Measurements from ENCODE around the gene GCKR.

GCKR gene

GRCh38 chr2:27509326-27509725, 12.7 kb downstream of the GCKR start:
- Histone ChIP-seq H3K36me3 (no peaks in the 10 kb centered on the region), H3K27me3 (ENCODE audit: insufficient read depth, low read depth, severe bottlenecking) (no peaks in the 10 kb centered on the region), H3K4me3 (ENCODE audit: low read depth, low read length) (no peak overlapping the region), H3K27ac (no peak overlapping the region), H3K9me3 (ENCODE audit: severe bottlenecking) (no peaks in the 10 kb centered on the region)
- DNase-seq, result no peak
- TF ChIP-seq CTCF (IDR thresholded peaks at IDR 0.05; ENCODE audit: low read depth, low read length), result no peak

- Histone ChIP-seq H3K36me3 (no peaks in the 10 kb centered on the region), H3K27ac (no peak overlapping the region), H3K4me3 (ENCODE audit: low read depth, low read length) (no peak overlapping the region), H3K9me3 (ENCODE audit: severe bottlenecking) (no peaks in the 10 kb centered on the region), H3K27me3 (ENCODE audit: insufficient read depth, low read depth, severe bottlenecking) (no peaks in the 10 kb centered on the region)
- no peak for TF ChIP-seq CTCF (IDR thresholded peaks at IDR 0.05; ENCODE audit: low read depth, low read length)
- DNase-seq, result no peak
These were observed 21.6 kb downstream of the GCKR start for GRCh38 chr2:27518113-27518781.

- Histone ChIP-seq H3K4me3 (ENCODE audit: low read depth, low read length) (no peak overlapping the region), H3K27me3 (ENCODE audit: insufficient read depth, low read depth, severe bottlenecking) (no peaks in the 10 kb centered on the region), H3K9me3 (ENCODE audit: severe bottlenecking) (no peaks in the 10 kb centered on the region), H3K36me3 (no peaks in the 10 kb centered on the region), H3K27ac (no peak overlapping the region)
- TF ChIP-seq CTCF (IDR thresholded peaks at IDR 0.05; ENCODE audit: low read depth, low read length), result no peak
- DNase-seq, result no peak
These were observed 22.1 kb downstream of the GCKR start for GRCh38 chr2:27518782-27519113.

- H3K27me3 ChIP-seq (ENCODE audit: insufficient read depth, low read depth, severe bottlenecking), result no peaks in the 10 kb centered on the region
- no peak for DNase-seq
- no peaks in the 10 kb centered on the region for H3K36me3 ChIP-seq
- no peaks in the 10 kb centered on the region for H3K9me3 ChIP-seq (ENCODE audit: severe bottlenecking)
- no peak overlapping the region for H3K4me3 ChIP-seq (ENCODE audit: low read depth, low read length)
- TF ChIP-seq CTCF (IDR thresholded peaks at IDR 0.05; ENCODE audit: low read depth, low read length), result no peak
- H3K27ac ChIP-seq, result no peak overlapping the region
These were observed 23.7 kb downstream of the GCKR start for GRCh38 chr2:27520316-27520715.

- H3K27ac ChIP-seq, result no peak overlapping the region
- no peaks in the 10 kb centered on the region for H3K9me3 ChIP-seq (ENCODE audit: severe bottlenecking)
- H3K36me3 ChIP-seq, result no peaks in the 10 kb centered on the region
- H3K4me3 ChIP-seq (ENCODE audit: low read depth, low read length), result no peak overlapping the region
- 0 out of 2 replicates have a peak, but pooled peaks have one; percentile 3 for TF ChIP-seq CTCF (IDR thresholded peaks at IDR 0.05; ENCODE audit: low read depth, low read length)
- H3K27me3 ChIP-seq (ENCODE audit: insufficient read depth, low read depth, severe bottlenecking), result no peaks in the 10 kb centered on the region
- no peak for DNase-seq
These were observed 25.8 kb downstream of the GCKR start for GRCh38 chr2:27522400-27522945.

- TF ChIP-seq CTCF (IDR thresholded peaks at IDR 0.05; ENCODE audit: low read depth, low read length), result no peak
- H3K27ac ChIP-seq, result no peak overlapping the region
- DNase-seq, result no peak
- H3K36me3 ChIP-seq, result no peaks in the 10 kb centered on the region
- no peak overlapping the region for H3K4me3 ChIP-seq (ENCODE audit: low read depth, low read length)
- no peaks in the 10 kb centered on the region for H3K27me3 ChIP-seq (ENCODE audit: insufficient read depth, low read depth, severe bottlenecking)
- H3K9me3 ChIP-seq (ENCODE audit: severe bottlenecking), result no peaks in the 10 kb centered on the region
These were observed 30.5 kb downstream of the GCKR start for GRCh38 chr2:27527182-27527581.

Data from WERI-Rb-1 (cell line).